H9 (cell line): ENCODE measurements around the gene COL4A6. TPM values are rescaled to one million over a fixed set of nuclear protein-coding genes. Genes with fewer than 3 reads are reported as not detected.

Experiments
- DNase-seq: peaks from one replicate; pipeline ENCODE4 v3.0.0-alpha.2; 2017
- H2AFZ ChIP-seq: one replicate; pipeline ENCODE4 v1.6.1; 2013; ENCODE audit warnings: mild to moderate bottlenecking, low read length, control low read depth, moderate library complexity
- H2AK5ac ChIP-seq: 2 replicates; pipeline ENCODE4 v1.6.1; 2013; ENCODE audit warnings: low read length, control low read depth, mixed read lengths; ENCODE audit not compliant: insufficient read length
- H2BK120ac ChIP-seq: one replicate; pipeline ENCODE4 v1.6.1; 2013; ENCODE audit warnings: low read depth, mild to moderate bottlenecking, low read length, control low read depth, inconsistent platforms; ENCODE audit not compliant: poor library complexity, severe bottlenecking
- H2BK12ac ChIP-seq: 2 replicates; pipeline ENCODE4 v1.6.1; 2013; ENCODE audit warnings: low read length, control low read depth, mixed read lengths, low read depth; ENCODE audit not compliant: insufficient read length
- H2BK15ac ChIP-seq: 2 replicates; pipeline ENCODE4 v1.6.1; 2013; ENCODE audit warnings: low read depth, low read length, control low read depth
- H2BK20ac ChIP-seq: one replicate; pipeline ENCODE4 v1.6.1; 2013; ENCODE audit warnings: low read depth, mild to moderate bottlenecking, low read length, control low read depth, inconsistent platforms; ENCODE audit not compliant: poor library complexity, severe bottlenecking
- H2BK5ac ChIP-seq: 2 replicates; pipeline ENCODE4 v1.6.1; 2013; ENCODE audit warnings: low read length, control low read depth, mixed read lengths; ENCODE audit not compliant: insufficient read length
- H3K14ac ChIP-seq: 2 replicates; pipeline ENCODE4 v1.6.1; 2013; ENCODE audit warnings: low read length, control low read depth; ENCODE audit not compliant: insufficient read depth
- H3K18ac ChIP-seq: 2 replicates; pipeline ENCODE4 v1.6.1; 2013; ENCODE audit warnings: low read depth, mild to moderate bottlenecking, mixed read lengths, low read length, control low read depth; ENCODE audit not compliant: insufficient read length
- H3K23ac ChIP-seq: 2 replicates; pipeline ENCODE4 v1.6.1; 2013; ENCODE audit warnings: low read length, control low read depth, mixed read lengths, low read depth; ENCODE audit not compliant: insufficient read length
- H3K23me2 ChIP-seq: 2 replicates; pipeline ENCODE4 v1.6.1; 2013; ENCODE audit warnings: low read depth, mild to moderate bottlenecking, mixed read lengths, low read length, control low read depth; ENCODE audit not compliant: insufficient read length, poor library complexity, severe bottlenecking
- H3K27ac ChIP-seq: 2 replicates; pipeline ENCODE4 v1.5.1; 2013; ENCODE audit warnings: low read length, control low read depth, mixed read lengths, low read depth; ENCODE audit not compliant: insufficient read length
- H3K27me3 ChIP-seq: 2 replicates; pipeline ENCODE4 v1.6.1; 2013; ENCODE audit warnings: low read length, control low read depth, inconsistent platforms; ENCODE audit not compliant: insufficient read depth
- H3K4ac ChIP-seq: 2 replicates; pipeline ENCODE4 v1.6.1; 2013; ENCODE audit warnings: low read depth, mild to moderate bottlenecking, control low read depth, inconsistent platforms, low read length, moderate library complexity
- H3K4me1 ChIP-seq: 2 replicates; pipeline ENCODE4 v1.6.1; 2013; ENCODE audit warnings: low read length, control low read depth, inconsistent platforms; ENCODE audit not compliant: insufficient read depth
- H3K4me2 ChIP-seq: 2 replicates; pipeline ENCODE4 v1.6.1; 2013; ENCODE audit warnings: low read length, control low read depth, mixed read lengths; ENCODE audit not compliant: insufficient read length, insufficient read depth
- H3K56ac ChIP-seq: 2 replicates; pipeline ENCODE4 v1.6.1; 2013; ENCODE audit warnings: low read depth, mild to moderate bottlenecking, mixed read lengths, low read length, control low read depth; ENCODE audit not compliant: insufficient read length
- H3K79me1 ChIP-seq: 2 replicates; pipeline ENCODE4 v1.6.1; 2013; ENCODE audit warnings: low read depth, mild to moderate bottlenecking, moderate library complexity, low read length, control low read depth, inconsistent platforms; ENCODE audit not compliant: insufficient read depth, poor library complexity, severe bottlenecking
- H3K79me2 ChIP-seq: 2 replicates; pipeline ENCODE4 v1.6.1; 2013; ENCODE audit warnings: low read length, control low read depth, inconsistent platforms; ENCODE audit not compliant: insufficient read depth
- H3K9ac ChIP-seq: 2 replicates; pipeline ENCODE4 v1.6.1; 2013; ENCODE audit warnings: low read length, control low read depth, mixed read lengths; ENCODE audit not compliant: insufficient read length; ENCODE audit errors: extremely low read depth
- H3K9me3 ChIP-seq: one replicate; pipeline ENCODE4 v1.6.1; 2013; ENCODE audit warnings: low read depth, low read length, inconsistent platforms; ENCODE audit not compliant: control insufficient read depth
- H3T11ph ChIP-seq: one replicate; pipeline ENCODE4 v1.6.1; 2013; ENCODE audit warnings: mild to moderate bottlenecking, low read length, control low read depth, inconsistent platforms
- H4K20me1 ChIP-seq: one replicate; pipeline ENCODE4 v1.6.1; 2013; ENCODE audit not compliant: control insufficient read depth, insufficient read length, insufficient read depth
- H4K5ac ChIP-seq: 2 replicates; pipeline ENCODE4 v1.6.1; 2013; ENCODE audit warnings: low read depth, mild to moderate bottlenecking, mixed read lengths, low read length, control low read depth; ENCODE audit not compliant: insufficient read length
- H4K8ac ChIP-seq: replicated peaks from 2 replicates; pipeline ENCODE4 v1.6.1; 2013; ENCODE audit warnings: low read length, control low read depth, mixed read lengths, low read depth; ENCODE audit not compliant: insufficient read length
- H4K91ac ChIP-seq: 2 replicates; pipeline ENCODE4 v1.6.1; 2013; ENCODE audit warnings: low read depth, mild to moderate bottlenecking, moderate library complexity, mixed read lengths, low read length, control low read depth; ENCODE audit not compliant: insufficient read length
- H3K27ac Mint-ChIP-seq, 3 experiments: 2 replicates in 2 of 3; 3 replicates in 1 of 3; pipeline ENCODE4 v1.8.0; 2020 to 2021; ENCODE audit warnings: mixed read lengths in 3 of 3, mild to moderate bottlenecking in 1 of 3, moderate library complexity in 1 of 3
- H3K27me3 Mint-ChIP-seq: 2 replicates; pipeline ENCODE4 v1.8.0; 2021; ENCODE audit warnings: low read depth, mild to moderate bottlenecking, moderate library complexity, mixed read lengths
- H3K36me3 Mint-ChIP-seq, 3 experiments: 2 replicates in 2 of 3; 3 replicates in 1 of 3; pipeline ENCODE4 v1.8.0; 2020 to 2021; ENCODE audit warnings: low read depth in 3 of 3, mixed read lengths in 3 of 3; ENCODE audit not compliant: insufficient read depth in 1 of 3
- H3K4me1 Mint-ChIP-seq, 2 experiments: 2 replicates each; pipeline ENCODE4 v1.8.0; 2020; ENCODE audit warnings: mixed read lengths in 2 of 2
- H3K4me3 Mint-ChIP-seq, 2 experiments: 2 replicates in 1 of 2; 3 replicates in 1 of 2; pipeline ENCODE4 v1.8.0; 2020 to 2021; ENCODE audit warnings: mild to moderate bottlenecking in 2 of 2, mixed read lengths in 2 of 2, moderate library complexity in 1 of 2
- H3K9me3 Mint-ChIP-seq, 2 experiments: 2 replicates in 1 of 2; 3 replicates in 1 of 2; pipeline ENCODE4 v1.8.0; 2020; ENCODE audit warnings: mild to moderate bottlenecking in 2 of 2, mixed read lengths in 2 of 2, moderate library complexity in 1 of 2
- CTCF ChIP-seq: fragments of 200-600 bp; sonication (generic); conservative IDR thresholded peaks from 3 replicates; pipeline ENCODE4 v1.8.0; 2021; ENCODE audit warnings: antibody characterized with exemption, mild to moderate bottlenecking
- whole genome bisulfite sequencing: extraction: QIAGEN DNeasy Blood & Tissue Kit; methylation state at CpG from one replicate; pipeline ENCODE4 v1.1.7; 2013; ENCODE audit warnings: missing lambda C conversion rate, low lambda C conversion rate, mixed read lengths; ENCODE audit not compliant: insufficient read length; ENCODE audit errors: extremely low coverage; 5-methylcytosine and 5-hydroxymethylcytosine counted together
- total RNA-seq: library from RNA; stranded (reverse); gene quantifications from 2 replicates; pipeline ENCODE4 v1.2.1, GENCODE V29; 2021

COL4A6 gene
- total RNA-seq, 1 experiment from 2014 or later = 16.7 TPM

GRCh38 chrX:108123591-108124366 lies 314.4 kb downstream of the COL4A6 start:
- no peak for TF ChIP-seq CTCF
- H3K4me3 Mint-ChIP-seq = no peak overlapping the region
- H3K4me1 Mint-ChIP-seq = peaks cover 22 to 32% of the 10 kb centered on the region in 2 experiments
- no peak overlapping the region for H3K18ac ChIP-seq
- H3K4me2 ChIP-seq = no peak overlapping the region
- H4K20me1 ChIP-seq = no peaks in the 10 kb centered on the region
- H2BK20ac ChIP-seq = no peak overlapping the region
- WGBS = no CpG with 5 or more reads among the region's 3 CpGs
- H3K23ac ChIP-seq = no peak overlapping the region
- no peak overlapping the region for H3K27ac ChIP-seq
- H3K23me2 ChIP-seq = no peaks in the 10 kb centered on the region
- no peak overlapping the region for H2BK12ac ChIP-seq
- H3K27ac Mint-ChIP-seq = 0 out of 7 replicates have a peak overlapping the region, but pooled peaks of 1 of the 3 experiments have one; percentile 25
- no peak overlapping the region for H4K8ac ChIP-seq
- H3K27me3 Mint-ChIP-seq = no peaks in the 10 kb centered on the region
- H3K14ac ChIP-seq = no peak overlapping the region
- no peaks in the 10 kb centered on the region for H3K36me3 Mint-ChIP-seq
- H2AK5ac ChIP-seq = no peak overlapping the region
- no peaks in the 10 kb centered on the region for H3K79me2 ChIP-seq
- no peaks in the 10 kb centered on the region for H3K9me3 Mint-ChIP-seq
- no peak overlapping the region for H2BK15ac ChIP-seq
- DNase-seq = no peak
- no peak overlapping the region for H2BK120ac ChIP-seq
- H3K27me3 ChIP-seq = no peaks in the 10 kb centered on the region
- peaks cover 9% of the 10 kb centered on the region; the same call in 1 of the 2 replicates for H3K4me1 ChIP-seq
- no peak overlapping the region for H3K4ac ChIP-seq
- H3K9me3 ChIP-seq = no peaks in the 10 kb centered on the region
- no peak overlapping the region for H3K9ac ChIP-seq
- no peak overlapping the region for H4K91ac ChIP-seq
- H2BK5ac ChIP-seq = no peak overlapping the region
- H3K79me1 ChIP-seq = no peaks in the 10 kb centered on the region
- H3T11ph ChIP-seq = no peak overlapping the region
- H4K5ac ChIP-seq = no peak overlapping the region
- H3K56ac ChIP-seq = no peak overlapping the region
- H2AFZ ChIP-seq = no peak overlapping the region
